Gastroesophageal sphincter (tissue), 3 donors: Measurements from ENCODE around the gene SPATA31A7.
"Not testable (repeated sequence)": the region's sequence is repeated elsewhere in the genome, so short reads cannot be mapped to it uniquely, and the experiment has no call there.

ENCODE experiments used
- CTCF ChIP-seq, 4 experiments: fragments of 200-600 bp in 2 of 4; fragments of 450-650 bp in 2 of 4; sonication (generic) in 1 of 4; IDR thresholded peaks; one replicate each; pipeline ENCODE4 v1.5.1; 2017 to 2019; ENCODE audit warnings: antibody characterized with exemption in 4 of 4, mild to moderate bottlenecking in 2 of 4, moderate library complexity in 2 of 4
- EP300 ChIP-seq: sonication (generic); formaldehyde crosslinking; IDR thresholded peaks from one replicate; pipeline ENCODE4 v1.6.1; 2017; ENCODE audit warnings: antibody characterized with exemption, mild to moderate bottlenecking
- POLR2A ChIP-seq, 2 donors: fragments of 450-650 bp; IDR thresholded peaks; one replicate each; pipeline ENCODE4 v1.6.1; 2017; ENCODE audit warnings: antibody characterized with exemption in 2 of 2, mild to moderate bottlenecking in 2 of 2, moderate library complexity in 1 of 2

- not testable (repeated sequence) for TF ChIP-seq CTCF (IDR thresholded peaks at IDR 0.05); EP300; POLR2A (IDR thresholded peaks at IDR 0.05)
Observed at GRCh38 chr9:61189736-61190135, at the start of gene SPATA31A7.
